HG03045 (cell line): ENCODE measurements around the gene JDP2.

ENCODE experiments used
- ATAC-seq: cut with Tn5 transposase; IDR thresholded peaks from one replicate; pipeline ENCODE4 v1.9.1; 2021; ENCODE audit warnings: mild to moderate bottlenecking, moderate library complexity; ENCODE audit not compliant: unreplicated experiment

JDP2 gene

GRCh38 chr14:75409316-75410205 is 18.3 kb upstream of the JDP2 start:
- no peak for ATAC-seq

- no peak for ATAC-seq
Measured at GRCh38 chr14:75411214-75411540, 16.6 kb upstream of the JDP2 start.

- no peak for ATAC-seq
Measured at GRCh38 chr14:75413013-75413412, 14.8 kb upstream of the JDP2 start.

- no peak for ATAC-seq
Measured at GRCh38 chr14:75417674-75418073, 10.1 kb upstream of the JDP2 start.

GRCh38 chr14:75418850-75419768 is 8.7 kb upstream of the JDP2 start:
- ATAC-seq, result peak; percentile 62

GRCh38 chr14:75422169-75422568 is 5.7 kb upstream of the JDP2 start:
- no peak for ATAC-seq

- ATAC-seq, result no peak
Measured at GRCh38 chr14:75424496-75424895, 3.3 kb upstream of the JDP2 start.

GRCh38 chr14:75425446-75425845 is 2.4 kb upstream of the JDP2 start:
- ATAC-seq, result no peak

DNA sequence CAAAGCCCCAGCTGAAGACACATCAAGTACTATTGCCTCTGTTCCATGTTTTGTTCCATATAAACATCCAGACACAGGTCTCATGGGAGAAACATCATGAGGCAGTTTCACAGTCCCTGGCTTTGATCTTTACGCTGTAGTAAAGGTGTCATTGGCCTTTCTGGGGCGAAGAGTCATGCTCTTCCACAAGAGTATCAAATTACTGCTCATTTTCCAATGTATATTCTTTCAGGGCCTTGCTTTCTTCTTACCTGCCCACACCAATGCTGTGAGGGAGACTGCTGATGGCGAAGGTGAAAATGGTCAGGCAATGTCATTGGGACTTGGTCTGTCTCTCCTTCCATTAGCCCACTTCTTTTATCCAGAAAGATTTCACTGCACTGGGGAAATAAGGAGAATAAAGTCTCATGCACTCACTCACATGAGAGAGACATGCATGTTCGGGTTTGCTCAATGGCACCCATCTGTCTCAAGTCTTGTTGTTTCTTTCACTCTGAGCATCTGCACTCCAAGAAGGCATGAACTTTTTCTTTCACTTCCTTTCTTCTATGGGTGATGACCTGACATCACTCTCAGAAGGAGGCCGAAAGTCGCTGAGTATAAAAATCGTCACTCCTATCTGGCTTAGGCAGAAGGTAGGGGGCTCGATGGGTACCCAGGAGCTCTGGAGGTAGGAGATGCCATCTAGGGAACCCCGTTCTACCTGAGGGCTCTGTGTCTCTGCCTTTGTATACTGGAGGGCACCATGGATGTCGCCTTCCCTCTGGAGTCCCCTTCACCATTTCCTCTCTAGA is 1.3 kb upstream of the JDP2 start:
- ATAC-seq, result peak; percentile 54

DNA sequence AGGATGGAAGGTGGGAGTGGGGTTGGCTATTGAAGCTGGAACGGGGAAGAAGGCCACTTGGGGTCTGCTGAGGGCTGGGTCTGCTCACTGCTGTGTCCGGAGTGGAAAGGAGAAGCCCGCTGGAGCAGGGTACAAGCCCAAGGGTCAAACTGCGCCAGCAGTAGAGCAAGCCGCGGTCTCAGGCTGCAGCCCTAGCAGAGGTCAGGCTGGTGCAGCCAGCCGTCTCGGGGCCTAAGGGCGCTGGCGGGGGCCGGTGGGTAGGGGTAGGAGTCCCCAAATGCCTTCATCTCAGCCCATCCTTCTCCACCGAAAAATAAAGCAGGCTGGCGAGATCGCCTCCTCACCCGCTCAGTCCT is 718 bp upstream of the JDP2 start:
- ATAC-seq, result no peak

GRCh38 chr14:75428230-75429104 is 645 bp downstream of the JDP2 start:
- peak; percentile 28 for ATAC-seq

- no peak for ATAC-seq
Measured at GRCh38 chr14:75429562-75429961, 1.7 kb downstream of the JDP2 start.

DNA sequence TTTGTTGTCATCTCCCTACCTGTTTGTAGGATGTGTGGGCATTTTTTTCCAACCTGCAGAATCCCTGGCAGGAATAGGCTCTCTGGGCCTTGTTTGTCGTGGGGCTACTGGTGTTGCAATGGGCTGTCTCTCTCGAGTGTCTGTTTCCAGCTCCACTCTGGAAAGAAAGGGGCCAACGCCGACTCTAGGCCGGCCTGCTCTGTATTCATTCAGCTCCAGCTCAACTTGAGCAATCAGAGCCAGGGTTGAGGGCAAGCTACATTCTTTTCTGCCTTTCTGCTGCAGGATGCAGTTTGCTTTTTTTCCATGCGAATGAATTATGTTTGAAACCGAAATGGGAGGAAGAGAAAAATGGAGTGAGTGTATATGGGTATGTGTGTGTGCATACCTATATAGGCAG is 2.3 kb downstream of the JDP2 start:
- no peak for ATAC-seq

DNA sequence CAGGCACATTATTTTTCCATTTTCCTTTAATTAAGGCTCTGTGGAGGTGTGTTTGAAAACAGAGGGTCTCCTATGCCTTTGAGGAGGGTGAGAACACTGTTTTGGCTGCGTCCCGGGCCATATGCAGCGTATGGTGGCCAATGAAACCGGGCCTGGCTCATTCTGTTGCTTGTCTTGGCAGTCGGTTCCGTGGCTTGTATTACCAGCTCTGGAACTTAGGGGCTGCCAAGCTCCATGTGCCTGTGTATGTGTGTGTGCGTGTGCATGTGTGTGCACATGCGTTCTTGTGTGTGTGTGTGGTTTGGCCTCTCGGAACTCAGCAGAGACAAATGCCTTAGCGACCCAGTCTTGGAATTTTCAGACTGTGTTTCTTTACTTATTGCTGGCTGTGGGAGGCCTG is 2.7 kb downstream of the JDP2 start:
- no peak for ATAC-seq

DNA sequence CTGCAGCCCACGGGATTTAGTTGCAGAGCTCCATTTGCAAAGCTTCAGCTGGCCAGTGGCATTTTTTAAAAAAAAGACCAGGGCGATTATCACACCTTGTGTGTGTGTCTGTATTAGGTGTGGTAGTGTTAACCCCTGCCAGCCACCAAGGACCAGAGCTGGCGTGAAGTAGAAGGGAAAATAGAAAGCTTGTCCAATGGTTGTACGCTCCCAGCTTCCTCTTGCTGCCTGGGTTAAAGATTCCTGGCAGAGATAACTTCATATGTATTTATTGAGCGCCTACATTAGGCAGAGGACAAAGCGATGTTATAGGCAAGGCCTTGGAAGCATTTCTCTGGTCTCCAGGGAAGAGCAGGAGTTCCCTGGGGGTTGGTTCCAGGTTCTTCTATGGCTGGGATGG is 3.2 kb downstream of the JDP2 start:
- ATAC-seq, result no peak

DNA sequence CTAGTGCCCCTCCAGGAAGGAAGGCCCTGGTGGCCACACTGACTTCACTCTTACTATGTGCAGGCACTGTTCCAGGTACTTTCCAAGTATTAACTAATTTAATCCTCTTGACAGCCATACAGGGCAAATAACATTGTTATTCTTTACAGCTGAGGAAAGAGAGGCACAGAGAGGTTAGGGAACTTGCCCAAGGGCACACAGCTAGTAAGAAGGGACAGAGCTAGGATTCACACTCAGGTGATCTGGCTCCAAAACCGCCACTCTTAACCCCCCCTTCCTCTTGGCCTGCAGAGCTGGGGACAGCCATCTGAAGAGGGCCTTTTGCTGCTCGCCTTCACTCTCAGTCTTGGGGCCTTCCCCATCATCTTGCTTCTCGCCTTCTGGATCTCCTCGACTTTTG is 4.0 kb downstream of the JDP2 start:
- no peak for ATAC-seq

DNA sequence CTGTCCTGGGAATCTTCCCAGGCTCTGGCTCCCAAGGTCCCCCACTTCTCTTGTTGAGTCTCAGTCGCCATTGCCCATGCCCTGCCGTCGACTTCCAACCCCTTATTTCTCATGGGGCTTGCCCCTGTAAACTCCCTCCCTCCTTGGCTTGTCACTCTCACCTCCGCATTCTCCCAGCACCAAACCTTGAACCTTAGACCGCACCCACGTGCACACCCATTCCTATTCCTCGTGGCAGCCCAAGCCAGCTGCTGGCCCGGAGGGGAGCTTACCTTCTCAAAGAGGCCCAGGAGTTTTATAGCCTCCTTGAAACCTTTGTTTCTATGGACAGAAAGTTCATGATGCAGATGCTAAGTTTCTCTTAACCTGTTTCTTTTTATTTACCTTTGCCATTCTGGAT is 4.6 kb downstream of the JDP2 start:
- ATAC-seq, result no peak

DNA sequence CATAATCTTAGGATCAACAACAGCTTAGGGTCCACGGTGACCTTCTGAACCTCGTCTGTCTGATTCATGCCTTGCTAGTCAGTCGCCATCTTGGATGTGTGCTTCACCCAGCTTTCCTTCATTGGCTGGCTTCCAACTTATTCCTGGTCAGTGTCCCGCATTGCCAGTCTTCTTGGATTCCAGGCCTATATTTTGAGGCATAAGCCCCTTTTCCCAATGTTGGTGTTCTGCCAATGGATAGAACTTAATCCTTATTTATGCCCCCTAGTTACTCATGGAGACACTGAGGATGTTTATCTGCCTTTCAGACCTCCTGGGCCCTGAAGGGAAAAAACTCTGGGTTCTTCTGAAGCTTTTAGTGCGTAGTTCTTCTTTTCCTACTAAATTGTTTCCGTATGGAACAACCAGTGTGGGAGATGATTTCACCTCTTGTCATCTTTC is 5.8 kb downstream of the JDP2 start:
- ATAC-seq, result no peak

DNA sequence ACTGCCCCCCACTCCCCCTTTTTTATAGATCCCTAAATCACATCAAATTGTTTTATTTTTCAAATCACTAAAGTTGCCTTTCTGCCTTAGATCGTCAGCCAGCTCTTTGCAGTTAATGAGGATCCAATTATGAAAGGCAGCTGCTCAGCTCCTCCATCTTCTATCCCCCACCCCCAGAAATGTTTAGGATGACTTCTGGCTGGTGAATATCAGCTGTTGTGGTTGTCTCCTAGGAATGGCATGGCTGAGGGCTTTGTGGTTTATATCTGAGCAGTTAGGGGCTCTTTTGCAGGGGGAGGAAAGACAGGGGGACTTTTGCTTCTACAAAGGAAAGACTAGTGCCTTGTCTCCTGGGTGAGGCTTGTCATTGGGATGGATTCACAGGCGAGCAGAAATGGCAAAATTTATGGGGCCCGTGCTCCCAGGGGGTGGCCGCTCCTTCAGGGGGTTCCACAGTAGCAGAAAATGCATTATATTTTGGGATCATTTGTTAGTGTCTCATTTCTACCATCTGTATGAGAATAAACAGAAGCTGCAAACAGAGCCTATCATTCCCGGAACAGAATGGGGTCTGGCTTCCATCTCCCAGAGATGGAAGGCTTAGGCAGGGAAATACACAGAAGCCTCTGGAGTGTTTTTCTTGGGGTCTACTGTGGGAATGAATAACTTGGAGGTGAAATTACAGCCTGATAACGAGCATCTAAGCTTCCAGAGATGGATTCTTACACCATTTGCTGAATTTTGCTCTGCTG is 6.5 kb downstream of the JDP2 start:
- ATAC-seq, result no peak

DNA sequence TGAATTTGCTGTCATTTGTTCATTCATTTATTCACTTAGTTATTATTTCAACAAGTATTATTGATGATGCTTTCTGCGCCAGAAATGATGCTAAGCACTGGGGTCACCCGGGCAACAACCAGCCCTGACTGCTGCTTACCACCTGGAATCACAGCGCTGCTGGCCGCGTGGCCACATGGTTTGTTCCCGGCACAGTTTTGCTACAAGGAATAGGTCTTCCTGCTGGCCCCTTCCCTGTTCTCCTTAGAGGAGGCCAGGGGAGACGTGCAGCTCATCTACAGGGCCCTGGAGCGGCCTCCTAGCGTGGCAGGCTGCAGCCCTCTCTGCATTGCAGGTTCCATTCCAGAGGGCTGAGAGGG is 7.0 kb downstream of the JDP2 start:
- ATAC-seq, result no peak
